ENCODE measurements around the gene MID2. TPM values are rescaled to one million over a fixed set of nuclear protein-coding genes. Genes with fewer than 3 reads are reported as not detected.

The MID2 gene
- total RNA-seq, 1 experiment from 2014 or later = 5.1 TPM

GRCh38 chrX:107849747-107850421 lies 24.2 kb downstream of the MID2 start:
- H3K27ac ChIP-seq (ENCODE audit: low read depth, low read length) = no peak overlapping the region
- no peaks in the 10 kb centered on the region for H3K9me3 ChIP-seq (ENCODE audit: control insufficient read depth in 1 of 2, insufficient read depth in 1 of 2, low read depth in 1 of 2, low read length in 2 of 2)
- CTCF ChIA-PET = no interaction called here
- POLR2A ChIA-PET = no interaction called here
- peaks cover 0 to 8% of the 10 kb centered on the region in 2 experiments; a peak in 1 of 4 replicates for H3K4me1 ChIP-seq (ENCODE audit: control insufficient read depth in 1 of 2, insufficient read depth in 2 of 2, low read length in 2 of 2)
- H4K20me1 ChIP-seq (ENCODE audit: insufficient read depth) = no peaks in the 10 kb centered on the region
- DNase-seq (ENCODE audit: low read depth, low spot score) (no peak), ATAC-seq (peak; percentile 40; the same call in 1 of the 2 replicates)
- H2AFZ ChIP-seq (ENCODE audit: low read depth, low read length, poor library complexity, severe bottlenecking) = no peak overlapping the region
- peak overlapping the region; percentile 7; the same call in 1 of the 2 replicates for H3K4me2 ChIP-seq (ENCODE audit: low read length)
- no peak for TF ChIP-seq SP1 (IDR thresholded peaks at IDR 0.05; ENCODE audit: low read depth)
- peak in 2 of 3 experiments; percentile 16 to 30; a peak in 2 of 6 replicates for TF ChIP-seq CTCF (IDR thresholded peaks at IDR 0.05 in 2 of 3, conservative IDR thresholded peaks at IDR 0.05 in 1 of 3; ENCODE audit: borderline replicate concordance in 1 of 3, insufficient read depth in 1 of 3, low read depth in 2 of 3, low read length in 2 of 3)
- TF ChIP-seq, protein P1, sequence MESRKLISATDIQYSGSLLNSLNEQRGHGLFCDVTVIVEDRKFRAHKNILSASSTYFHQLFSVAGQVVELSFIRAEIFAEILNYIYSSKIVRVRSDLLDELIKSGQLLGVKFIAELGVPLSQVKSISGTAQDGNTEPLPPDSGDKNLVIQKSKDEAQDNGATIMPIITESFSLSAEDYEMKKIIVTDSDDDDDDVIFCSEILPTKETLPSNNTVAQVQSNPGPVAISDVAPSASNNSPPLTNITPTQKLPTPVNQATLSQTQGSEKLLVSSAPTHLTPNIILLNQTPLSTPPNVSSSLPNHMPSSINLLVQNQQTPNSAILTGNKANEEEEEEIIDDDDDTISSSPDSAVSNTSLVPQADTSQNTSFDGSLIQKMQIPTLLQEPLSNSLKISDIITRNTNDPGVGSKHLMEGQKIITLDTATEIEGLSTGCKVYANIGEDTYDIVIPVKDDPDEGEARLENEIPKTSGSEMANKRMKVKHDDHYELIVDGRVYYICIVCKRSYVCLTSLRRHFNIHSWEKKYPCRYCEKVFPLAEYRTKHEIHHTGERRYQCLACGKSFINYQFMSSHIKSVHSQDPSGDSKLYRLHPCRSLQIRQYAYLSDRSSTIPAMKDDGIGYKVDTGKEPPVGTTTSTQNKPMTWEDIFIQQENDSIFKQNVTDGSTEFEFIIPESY (IDR thresholded peaks at IDR 0.05; ENCODE audit: extremely low read depth, insufficient replicate concordance, low read length) = no peak
- no TSS peak for BruUV-seq (replicated peaks)
- intact Hi-C loops (cut with micrococcal nuclease) = no loop called here
- H3K36me3 ChIP-seq (ENCODE audit: control insufficient read depth in 1 of 2, insufficient read depth in 2 of 2, low read length in 2 of 2) = no peaks in the 10 kb centered on the region
- no peak overlapping the region for H3K9ac ChIP-seq (ENCODE audit: low read length)
- H3K79me2 ChIP-seq (ENCODE audit: insufficient read depth, low read length) = no peaks in the 10 kb centered on the region
- H3K4me3 ChIP-seq (replicated peaks in 1 of 2; ENCODE audit: low read depth in 1 of 2, low read length in 2 of 2) = no peak overlapping the region
- no peaks in the 10 kb centered on the region for H3K9me2 ChIP-seq (ENCODE audit: insufficient read depth)
- RAD21 ChIA-PET (ENCODE audit: low non-redundant PET in 1 of 2, low total read pairs in 2 of 2, uncharacterized antibody in 2 of 2, unreplicated experiment in 2 of 2) = no interaction called here
- H3K27me3 ChIP-seq (ENCODE audit: insufficient read depth, low read length) = no peaks in the 10 kb centered on the region

Measured in HCT116 (cell line).